Lower leg skin (tissue), 4 donors: ENCODE results near the gene NHERF2. TPM values are rescaled to one million over a fixed set of nuclear protein-coding genes. Genes with fewer than 3 reads are reported as not detected.

Experiments used
- DNase-seq, 2 donors: peaks; one replicate each; pipeline ENCODE4 v3.0.0-alpha.2; 2019; ENCODE audit warnings: low spot score in 2 of 2
- H3K4me3 ChIP-seq: fragments of 200-600 bp; sonication (generic); 2 replicates; pipeline ENCODE4 v1.5.1; 2017; ENCODE audit warnings: mild to moderate bottlenecking, low read depth; ENCODE audit not compliant: poor library complexity, severe bottlenecking
- CTCF ChIP-seq, 3 donors: fragments of 450-650 bp; IDR thresholded peaks; one replicate each; pipeline ENCODE4 v1.5.1; 2016; ENCODE audit warnings: antibody characterized with exemption in 3 of 3, mild to moderate bottlenecking in 3 of 3, moderate library complexity in 2 of 3
- POLR2A ChIP-seq, 2 donors: fragments of 450-650 bp; IDR thresholded peaks; one replicate each; pipeline ENCODE4 v1.6.1; 2016 to 2017; ENCODE audit warnings: antibody characterized with exemption in 2 of 2, mild to moderate bottlenecking in 1 of 2, moderate library complexity in 1 of 2
- WGBS, 2 donors: methylation state at CpG; one replicate each; pipeline ENCODE4 v1.1.5; 2018; 5-methylcytosine and 5-hydroxymethylcytosine counted together
- intact Hi-C: fragments of 100-400 bp; cut with DNase I; formaldehyde crosslinking; loops from one replicate; pipeline ENCODE4 v1.15.0; 2023; ENCODE audit warnings: low total_unique reads
- total RNA-seq, 4 donors: library from RNA; depleted of rRNA; stranded (reverse); fragments of >200 nt; gene quantifications; one replicate each; pipeline ENCODE4 v1.1.0, GENCODE V29; 2016

Gene NHERF2
- total RNA-seq, 4 donors from 2014 or later: 11.9 to 30.6 (median 27.3) TPM

GRCh38 chr16:2084895-2085625, 58.4 kb downstream of the NHERF2 start:
- intact Hi-C loops: loop anchor here (10.0 kb wide), 1 partner anchor 50 kb away; no protein-coding TSS in a partner anchor
- WGBS, 2 donors: 84 to 88% methylated on average over 29 of the region's 29 CpGs
- TF ChIP-seq POLR2A (IDR thresholded peaks at IDR 0.05) (no peak), CTCF (IDR thresholded peaks at IDR 0.05) (no peak)
- no peak for DNase-seq
- no peak overlapping the region for H3K4me3 ChIP-seq

- intact Hi-C loops: loop anchor here (10.0 kb wide), 1 partner anchor 51 kb away; no protein-coding TSS in a partner anchor
- TF ChIP-seq POLR2A (IDR thresholded peaks at IDR 0.05) (no peak), CTCF (IDR thresholded peaks at IDR 0.05) (no peak)
- no peak overlapping the region for H3K4me3 ChIP-seq
- WGBS, 2 donors: 54 to 58% methylated on average over 13 to 14 of the region's 14 CpGs
- no peak for DNase-seq
Observed at GRCh38 chr16:2085669-2086068, 59.0 kb downstream of the NHERF2 start.

- no peak for TF ChIP-seq CTCF (IDR thresholded peaks at IDR 0.05)
- DNase-seq: no peak
- intact Hi-C loops: loop anchor here (10.0 kb wide), 1 partner anchor 51 kb away; no protein-coding TSS in a partner anchor
- 62 to 70% methylated on average over 23 to 27 of the region's 27 CpGs for WGBS, 2 donors
- H3K4me3 ChIP-seq: no peak overlapping the region
Observed at GRCh38 chr16:2086106-2086742, 59.5 kb downstream of the NHERF2 start.

- TF ChIP-seq CTCF (IDR thresholded peaks at IDR 0.05): no peak
- TF ChIP-seq POLR2A (IDR thresholded peaks at IDR 0.05): no peak
- 79 to 81% methylated on average over 18 to 29 of the region's 30 CpGs for WGBS, 2 donors
- no peak overlapping the region for H3K4me3 ChIP-seq
- no peak for DNase-seq
- intact Hi-C loops: loop anchor here (10.0 kb wide), 1 partner anchor 52 kb away; no protein-coding TSS in a partner anchor
Observed at GRCh38 chr16:2086812-2087747, 60.4 kb downstream of the NHERF2 start.

- 74 to 83% methylated on average over 28 to 36 of the region's 41 CpGs for WGBS, 2 donors
- H3K4me3 ChIP-seq: no peak overlapping the region
- DNase-seq: no peak
- intact Hi-C loops: loop anchor here (10.0 kb wide), 1 partner anchor 53 kb away; no protein-coding TSS in a partner anchor
- no peak for TF ChIP-seq CTCF (IDR thresholded peaks at IDR 0.05)
- no peak for TF ChIP-seq POLR2A (IDR thresholded peaks at IDR 0.05)
Observed at GRCh38 chr16:2087748-2088631, 61.3 kb downstream of the NHERF2 start.
